HEK293 (cell line): ENCODE measurements around the gene MMRN2.

Experiments
- CTCF ChIA-PET: fragments of 350-600 bp; formaldehyde crosslinking; extraction: SDS; loops from one replicate; lab custom pipeline; 2021; ENCODE audit warnings: antibody characterized with exemption; lab: Yijun Ruan, JAX
- POLR2A ChIA-PET: fragments of 300-600 bp; formaldehyde crosslinking; extraction: SDS; loops from one replicate; lab custom pipeline; 2020; ENCODE audit warnings: antibody characterized with exemption, inconsistent platforms; lab: Yijun Ruan, JAX
- H3K27ac ChIP-seq: fragments of 200-500 bp; sonication (Bioruptor generic); 2 replicates; pipeline ENCODE4 v1.5.1; 2014; ENCODE audit warnings: low read depth, low read length, control low read depth, inconsistent platforms; ENCODE audit errors: extremely low read depth
- H3K36me3 ChIP-seq, 2 experiments: fragments of 200-500 bp in 1 of 2; sonication (Bioruptor generic) in 1 of 2; 1 replicate in 1 of 2; 2 replicates in 1 of 2; pipeline ENCODE4 v1.5.1; 2014 to 2017; ENCODE audit warnings: inconsistent platforms in 2 of 2, low read length in 2 of 2; ENCODE audit not compliant: control insufficient read depth in 2 of 2, insufficient read depth in 1 of 2
- H3K4me1 ChIP-seq: fragments of 200-500 bp; sonication (Bioruptor generic); 2 replicates; pipeline ENCODE4 v1.5.1; 2014; ENCODE audit warnings: mild to moderate bottlenecking, low read length, inconsistent platforms; ENCODE audit not compliant: control insufficient read depth, insufficient read depth
- H3K4me3 ChIP-seq: 2 replicates; pipeline ENCODE4 v1.5.1; 2011; ENCODE audit warnings: low read depth, mild to moderate bottlenecking, control low read depth, low read length, moderate library complexity
- H3K9me3 ChIP-seq: fragments of 200-500 bp; sonication (Bioruptor generic); 2 replicates; pipeline ENCODE4 v1.5.1; 2014; ENCODE audit warnings: low read depth, low read length, inconsistent platforms; ENCODE audit not compliant: control insufficient read depth, insufficient read depth
- EGR2 ChIP-seq: fragments of 450-650 bp; formaldehyde crosslinking; IDR thresholded peaks from 2 replicates; pipeline ENCODE4 v1.5.1; 2016; ENCODE audit warnings: low read depth, missing biosample characterization, missing genetic modification characterization
- GFI1B ChIP-seq: fragments of 450-650 bp; formaldehyde crosslinking; IDR thresholded peaks from 2 replicates; pipeline ENCODE4 v1.5.1; 2016; ENCODE audit warnings: missing biosample characterization, missing genetic modification characterization
- IKZF3 ChIP-seq: fragments of 450-650 bp; IDR thresholded peaks from 2 replicates; pipeline ENCODE4 v1.5.0; 2018; ENCODE audit warnings: missing biosample characterization, mild to moderate bottlenecking, missing genetic modification characterization, moderate library complexity
- PRDM6 ChIP-seq: fragments of 450-650 bp; formaldehyde crosslinking; IDR thresholded peaks from 2 replicates; pipeline ENCODE4 v1.5.1; 2017; ENCODE audit warnings: missing biosample characterization, missing genetic modification characterization
- SCRT2 ChIP-seq: fragments of 450-650 bp; formaldehyde crosslinking; IDR thresholded peaks from 2 replicates; pipeline ENCODE4 v1.5.1; 2016; ENCODE audit warnings: missing biosample characterization, missing genetic modification characterization
- SP3 ChIP-seq: fragments of 450-650 bp; formaldehyde crosslinking; IDR thresholded peaks from 2 replicates; pipeline ENCODE4 v1.5.1; 2016; ENCODE audit warnings: missing biosample characterization, missing genetic modification characterization
- ZBTB1 ChIP-seq: fragments of 450-650 bp; formaldehyde crosslinking; IDR thresholded peaks from 2 replicates; pipeline ENCODE4 v1.5.1; 2016; ENCODE audit warnings: missing biosample characterization, missing genetic modification characterization
- ZEB2 ChIP-seq: fragments of 450-650 bp; formaldehyde crosslinking; IDR thresholded peaks from 2 replicates; pipeline ENCODE4 v1.5.1; 2016; ENCODE audit warnings: missing biosample characterization, missing genetic modification characterization
- ZFHX2 ChIP-seq: fragments of 450-650 bp; formaldehyde crosslinking; conservative IDR thresholded peaks from 2 replicates; pipeline ENCODE4 v1.5.1; 2016; ENCODE audit warnings: missing biosample characterization, missing genetic modification characterization
- ZNF112 ChIP-seq: fragments of 450-650 bp; formaldehyde crosslinking; IDR thresholded peaks from 2 replicates; pipeline ENCODE4 v1.5.0; 2017; ENCODE audit warnings: missing biosample characterization, missing genetic modification characterization
- ZNF18 ChIP-seq: fragments of 450-650 bp; formaldehyde crosslinking; IDR thresholded peaks from 2 replicates; pipeline ENCODE4 v1.5.1; 2016; ENCODE audit warnings: missing biosample characterization, missing genetic modification characterization
- ZNF239 ChIP-seq: fragments of 450-650 bp; formaldehyde crosslinking; IDR thresholded peaks from 2 replicates; pipeline ENCODE4 v1.5.1; 2016; ENCODE audit warnings: missing biosample characterization, missing genetic modification characterization
- ZNF274 ChIP-seq, 2 experiments: fragments of 200-500 bp in 1 of 2; fragments of 450-650 bp in 1 of 2; sonication (Bioruptor generic) in 1 of 2; formaldehyde crosslinking in 1 of 2; IDR thresholded peaks; 2 replicates each; pipeline versions ENCODE4 v1.5.1 to v1.6.1; 2014 to 2016; ENCODE audit warnings: borderline replicate concordance in 1 of 2, inconsistent platforms in 1 of 2, low read length in 1 of 2, missing biosample characterization in 1 of 2, missing genetic modification characterization in 1 of 2
- ZNF311 ChIP-seq: fragments of 450-650 bp; formaldehyde crosslinking; IDR thresholded peaks from 2 replicates; pipeline ENCODE4 v1.5.1; 2017; ENCODE audit warnings: missing biosample characterization, missing genetic modification characterization, borderline replicate concordance
- ZNF335 ChIP-seq: fragments of 450-650 bp; formaldehyde crosslinking; conservative IDR thresholded peaks from 2 replicates; pipeline ENCODE4 v1.5.1; 2016; ENCODE audit warnings: missing biosample characterization, missing genetic modification characterization
- ZNF350 ChIP-seq: fragments of 450-650 bp; formaldehyde crosslinking; IDR thresholded peaks from 2 replicates; pipeline ENCODE4 v1.5.0; 2017; ENCODE audit warnings: missing biosample characterization, mild to moderate bottlenecking, missing genetic modification characterization
- ZNF37A ChIP-seq: fragments of 450-650 bp; IDR thresholded peaks from 2 replicates; pipeline ENCODE4 v1.5.1; 2018; ENCODE audit warnings: missing biosample characterization, missing genetic modification characterization
- ZNF433 ChIP-seq: fragments of 450-650 bp; formaldehyde crosslinking; IDR thresholded peaks from 2 replicates; pipeline ENCODE4 v1.5.1; 2016; ENCODE audit warnings: missing biosample characterization, missing genetic modification characterization, low read depth
- ZNF548 ChIP-seq: fragments of 450-650 bp; formaldehyde crosslinking; IDR thresholded peaks from 2 replicates; pipeline ENCODE4 v1.5.1; 2016; ENCODE audit warnings: missing biosample characterization, missing genetic modification characterization
- ZNF707 ChIP-seq: fragments of 450-650 bp; formaldehyde crosslinking; IDR thresholded peaks from 2 replicates; pipeline ENCODE4 v1.5.1; 2016; ENCODE audit warnings: missing biosample characterization, missing genetic modification characterization
- ZNF776 ChIP-seq: fragments of 450-650 bp; formaldehyde crosslinking; IDR thresholded peaks from 2 replicates; pipeline ENCODE4 v1.5.0; 2017; ENCODE audit warnings: missing biosample characterization, missing genetic modification characterization, borderline replicate concordance
- ZNF830 ChIP-seq: fragments of 450-650 bp; IDR thresholded peaks from 2 replicates; pipeline ENCODE4 v1.5.0; 2018; ENCODE audit warnings: missing biosample characterization, missing genetic modification characterization, low read depth, mild to moderate bottlenecking, moderate library complexity
- ZNF837 ChIP-seq: fragments of 450-650 bp; formaldehyde crosslinking; IDR thresholded peaks from 2 replicates; pipeline ENCODE4 v1.5.1; 2016; ENCODE audit warnings: missing biosample characterization, missing genetic modification characterization

The MMRN2 gene

GRCh38 chr10:86970162-86970981, 13.0 kb upstream of the MMRN2 start:
- H3K9me3 ChIP-seq, result no peaks in the 10 kb centered on the region
- H3K36me3 ChIP-seq, result no peaks in the 10 kb centered on the region
- peak overlapping the region; percentile 62; the same call in 1 of the 2 replicates for H3K27ac ChIP-seq
- peaks cover 2% of the 10 kb centered on the region; the same call in 1 of the 2 replicates for H3K4me1 ChIP-seq
- TF ChIP-seq ZEB2 (no peak), ZFHX2 (0 out of 2 replicates have a peak, but pooled peaks have one; percentile 7), ZNF37A (tag by site-specific recombination) (no peak), SP3 (tag by site-specific recombination) (0 out of 2 replicates have a peak, but pooled peaks have one; percentile 16), ZNF707 (tag by site-specific recombination) (no peak)
- CTCF ChIA-PET, result interaction anchor here (0.6 to 2.2 kb wide), 4 partner anchors 11 to 284 kb away, joined by 3 to 14 read pairs (median 3); no protein-coding TSS in a partner anchor
- H3K4me3 ChIP-seq, result peak overlapping the region; percentile 42
- POLR2A ChIA-PET, result interaction anchor here (1.4 kb wide), 1 partner anchor 10 kb away, joined by 4 read pairs; no protein-coding TSS in a partner anchor

GRCh38 chr10:86969421-86970041, 12.1 kb upstream of the MMRN2 start:
- H3K27ac ChIP-seq, result no peak overlapping the region
- POLR2A ChIA-PET, result interaction anchor here (1.4 kb wide), 1 partner anchor 9 kb away, joined by 4 read pairs; no protein-coding TSS in a partner anchor
- no peaks in the 10 kb centered on the region for H3K9me3 ChIP-seq
- TF ChIP-seq ZNF707 (tag by site-specific recombination) (no peak), ZNF776 (tag by site-specific recombination) (no peak), SCRT2 (0 out of 2 replicates have a peak, but pooled peaks have one; percentile 12), ZFHX2 (peak; percentile 49), ZNF548 (tag by site-specific recombination) (no peak), PRDM6 (tag by site-specific recombination) (no peak), EGR2 (tag by site-specific recombination) (peak; percentile 36)
- H3K36me3 ChIP-seq, result no peaks in the 10 kb centered on the region
- peaks cover 2% of the 10 kb centered on the region; the same call in 1 of the 2 replicates for H3K4me1 ChIP-seq
- no peak overlapping the region for H3K4me3 ChIP-seq
- CTCF ChIA-PET, result interaction anchor here (0.6 to 2.2 kb wide), 5 partner anchors 10 to 283 kb away, joined by 3 to 14 read pairs (median 3); no protein-coding TSS in a partner anchor

- Histone ChIP-seq H3K36me3 (no peaks in the 10 kb centered on the region), H3K4me1 (peaks cover 2% of the 10 kb centered on the region; the same call in 1 of the 2 replicates), H3K4me3 (no peak overlapping the region), H3K9me3 (no peaks in the 10 kb centered on the region), H3K27ac (no peak overlapping the region)
- TF ChIP-seq SP3 (tag by site-specific recombination) (no peak), IKZF3 (tag by site-specific recombination) (no peak), ZNF433 (no peak), ZNF830 (tag by site-specific recombination) (no peak), ZNF18 (tag by site-specific recombination) (no peak), ZNF239 (no peak), ZNF311 (no peak), ZNF350 (tag by site-specific recombination) (no peak), ZBTB1 (no peak), EGR2 (tag by site-specific recombination) (no peak), ZNF335 (no peak), ZNF274 (IDR thresholded peaks at IDR 0.05; ENCODE audit: low read length) (no peak), ZNF274 (tag by site-specific recombination; IDR thresholded peaks at IDR 0.05; ENCODE audit: borderline replicate concordance) (no peak), ZNF837 (tag by site-specific recombination) (no peak), ZNF112 (tag by site-specific recombination) (no peak), GFI1B (no peak)
- ChIA-PET POLR2A (no interaction called here), CTCF (interaction anchor here (0.9 to 2.2 kb wide), 3 partner anchors 9 to 282 kb away, joined by 3 to 14 read pairs (median 4); no protein-coding TSS in a partner anchor)
Measured at GRCh38 chr10:86968994-86969355, 11.6 kb upstream of the MMRN2 start.
